GM18870 (cell line): ENCODE results near the gene CCDC88C.

ENCODE experiments used
- ATAC-seq: cut with Tn5 transposase; IDR thresholded peaks from one replicate; pipeline ENCODE4 v1.9.1; 2021; ENCODE audit warnings: moderate library complexity; ENCODE audit not compliant: unreplicated experiment

The CCDC88C gene

DNA sequence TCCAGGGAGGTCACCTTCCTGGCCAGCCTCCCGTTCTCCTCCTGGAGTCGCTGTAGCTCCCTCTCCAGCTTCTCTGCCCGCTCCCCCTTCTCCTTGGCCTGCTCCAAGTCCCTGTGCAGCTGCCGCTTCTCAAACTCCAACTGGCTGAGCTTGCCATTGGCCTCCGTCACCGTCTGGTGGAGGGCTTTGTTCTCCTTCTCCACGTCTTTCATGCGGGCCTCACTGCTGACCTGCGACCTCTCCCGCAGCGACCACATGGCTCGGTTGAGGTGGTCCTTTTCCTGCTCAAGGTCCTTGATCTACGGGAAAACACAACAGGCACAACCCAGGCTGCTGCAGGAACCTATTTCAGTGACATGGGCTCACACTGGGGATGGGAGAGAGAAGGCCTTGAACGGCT, 103.8 kb downstream of the CCDC88C start:
- ATAC-seq, result no peak

GRCh38 chr14:91313154-91313850, 104.3 kb downstream of the CCDC88C start:
- ATAC-seq, result no peak

- ATAC-seq, result no peak
Observed at GRCh38 chr14:91311284-91311662, 106.3 kb downstream of the CCDC88C start.

- ATAC-seq, result no peak
Observed at GRCh38 chr14:91310606-91311283, 106.9 kb downstream of the CCDC88C start.

DNA sequence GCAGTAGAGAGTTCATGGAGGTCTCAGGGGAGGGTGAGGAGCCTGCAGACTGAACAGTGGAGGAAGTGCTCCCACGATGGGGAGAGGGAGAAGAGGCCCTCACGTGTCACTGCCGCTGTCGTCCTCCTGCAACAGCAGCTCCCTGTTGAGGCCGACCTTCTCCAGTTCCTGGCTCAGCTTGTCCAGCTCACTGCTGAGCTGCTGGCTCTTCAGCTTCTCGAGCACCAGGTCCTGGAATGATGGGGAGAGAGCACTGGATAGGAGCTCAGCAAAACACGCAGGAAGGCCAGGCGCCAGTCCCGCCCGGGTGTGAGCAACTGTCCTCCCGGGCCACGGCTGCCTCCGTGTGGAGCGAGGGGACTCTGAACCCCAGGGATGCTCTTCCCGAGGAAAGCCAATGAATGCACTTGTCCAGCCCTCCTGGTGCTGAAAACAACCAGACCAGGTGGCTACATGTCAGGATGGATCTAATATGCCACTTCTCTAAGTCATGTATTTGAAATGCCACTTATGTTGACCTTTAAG, 107.8 kb downstream of the CCDC88C start:
- no peak for ATAC-seq

GRCh38 chr14:91308337-91308736, 109.3 kb downstream of the CCDC88C start:
- no peak for ATAC-seq

DNA sequence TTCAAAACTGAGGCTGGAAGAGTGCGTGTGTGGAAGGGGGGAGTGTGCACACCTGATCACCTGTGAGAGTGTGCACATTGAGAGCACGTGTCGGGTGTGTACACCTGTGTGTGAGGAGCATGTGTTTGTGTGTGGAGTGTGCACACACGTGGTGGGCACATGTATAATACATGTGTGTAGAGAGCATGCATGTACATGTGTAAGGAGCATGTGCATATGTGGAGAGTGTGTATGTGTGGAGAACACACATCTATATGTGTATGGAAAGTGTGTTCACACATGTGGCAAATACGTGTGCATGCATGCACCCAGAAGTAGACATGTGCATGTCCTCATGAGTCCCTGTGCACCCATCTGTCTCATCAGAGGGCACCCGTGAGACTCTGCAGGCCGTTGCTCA, 110.0 kb downstream of the CCDC88C start:
- no peak for ATAC-seq

DNA sequence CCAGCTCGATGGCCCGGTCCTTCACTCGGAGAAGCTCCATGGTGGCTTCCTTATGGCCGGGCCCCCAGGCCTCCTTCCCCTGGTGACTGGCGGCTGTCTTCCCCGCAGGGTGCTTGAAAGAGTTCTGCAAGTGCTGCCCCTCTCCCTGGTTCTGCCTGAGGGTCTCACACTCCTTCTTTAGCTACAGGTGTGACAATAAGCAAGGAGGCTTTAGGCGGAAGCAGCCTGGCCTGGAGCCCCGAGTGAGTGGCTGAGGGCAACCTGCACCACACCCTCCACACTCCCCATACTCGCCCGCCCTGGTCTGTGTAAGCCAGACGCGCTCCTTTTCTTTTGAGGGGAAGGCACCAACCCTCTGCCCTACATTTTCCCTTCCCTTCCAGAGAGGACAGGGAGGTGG, 110.6 kb downstream of the CCDC88C start:
- ATAC-seq, result no peak

- ATAC-seq, result no peak
Observed at GRCh38 chr14:91306547-91306946, 111.1 kb downstream of the CCDC88C start.

GRCh38 chr14:91305650-91306431, 111.8 kb downstream of the CCDC88C start:
- no peak for ATAC-seq

- no peak for ATAC-seq
Observed at GRCh38 chr14:91303924-91304229, 113.7 kb downstream of the CCDC88C start.

- no peak for ATAC-seq
Observed at GRCh38 chr14:91303091-91303923, 114.3 kb downstream of the CCDC88C start.

DNA sequence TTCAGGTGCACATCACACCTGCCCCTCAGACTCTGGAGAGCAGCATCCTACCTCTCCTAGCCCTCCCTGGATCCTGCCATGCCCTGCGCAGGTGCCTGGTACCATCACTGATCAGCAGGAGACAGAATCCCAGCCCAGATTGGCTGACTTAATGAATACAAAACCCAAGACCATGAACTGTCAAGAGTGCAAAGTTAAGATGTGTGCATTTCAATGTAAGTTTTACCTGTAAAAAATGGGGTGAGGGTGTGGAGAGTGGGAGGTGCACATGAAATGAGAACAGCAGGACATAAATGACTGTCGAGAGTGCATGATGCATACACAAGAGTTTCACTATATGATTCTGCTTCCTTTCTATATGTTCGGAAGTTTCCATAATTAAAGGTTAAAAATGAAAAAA, 115.2 kb downstream of the CCDC88C start:
- no peak for ATAC-seq

- no peak for ATAC-seq
Observed at GRCh38 chr14:91300957-91301356, 116.7 kb downstream of the CCDC88C start.

DNA sequence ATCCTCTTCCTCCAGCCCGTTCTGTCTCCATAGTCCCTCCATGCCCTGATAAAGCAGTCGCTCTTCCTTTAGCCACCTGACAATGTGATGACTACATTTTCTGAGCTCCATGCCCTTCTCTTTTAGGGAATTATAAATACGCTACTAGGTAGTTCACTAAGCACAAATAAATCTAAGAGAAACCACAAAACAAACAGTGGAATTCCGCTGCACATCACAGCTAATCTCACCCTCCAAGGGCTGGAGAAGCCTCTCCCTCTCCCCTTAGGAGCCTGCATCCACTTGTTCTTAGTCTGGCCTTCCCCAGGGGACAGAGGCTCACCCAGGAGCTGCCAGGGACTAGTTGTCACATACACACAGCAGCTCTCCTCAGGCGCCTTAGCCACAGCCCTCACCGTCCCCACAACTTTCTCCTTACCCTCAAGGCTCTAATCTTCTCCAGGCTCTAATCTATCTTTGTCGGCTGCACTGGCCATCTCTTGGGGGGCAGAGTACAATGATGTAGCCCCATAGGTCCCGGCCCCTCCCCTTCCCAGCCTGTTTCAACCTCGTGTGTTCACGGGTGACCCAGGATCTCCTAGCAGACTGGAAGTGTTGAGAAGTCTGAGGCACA, 117.2 kb downstream of the CCDC88C start:
- ATAC-seq, result no peak

DNA sequence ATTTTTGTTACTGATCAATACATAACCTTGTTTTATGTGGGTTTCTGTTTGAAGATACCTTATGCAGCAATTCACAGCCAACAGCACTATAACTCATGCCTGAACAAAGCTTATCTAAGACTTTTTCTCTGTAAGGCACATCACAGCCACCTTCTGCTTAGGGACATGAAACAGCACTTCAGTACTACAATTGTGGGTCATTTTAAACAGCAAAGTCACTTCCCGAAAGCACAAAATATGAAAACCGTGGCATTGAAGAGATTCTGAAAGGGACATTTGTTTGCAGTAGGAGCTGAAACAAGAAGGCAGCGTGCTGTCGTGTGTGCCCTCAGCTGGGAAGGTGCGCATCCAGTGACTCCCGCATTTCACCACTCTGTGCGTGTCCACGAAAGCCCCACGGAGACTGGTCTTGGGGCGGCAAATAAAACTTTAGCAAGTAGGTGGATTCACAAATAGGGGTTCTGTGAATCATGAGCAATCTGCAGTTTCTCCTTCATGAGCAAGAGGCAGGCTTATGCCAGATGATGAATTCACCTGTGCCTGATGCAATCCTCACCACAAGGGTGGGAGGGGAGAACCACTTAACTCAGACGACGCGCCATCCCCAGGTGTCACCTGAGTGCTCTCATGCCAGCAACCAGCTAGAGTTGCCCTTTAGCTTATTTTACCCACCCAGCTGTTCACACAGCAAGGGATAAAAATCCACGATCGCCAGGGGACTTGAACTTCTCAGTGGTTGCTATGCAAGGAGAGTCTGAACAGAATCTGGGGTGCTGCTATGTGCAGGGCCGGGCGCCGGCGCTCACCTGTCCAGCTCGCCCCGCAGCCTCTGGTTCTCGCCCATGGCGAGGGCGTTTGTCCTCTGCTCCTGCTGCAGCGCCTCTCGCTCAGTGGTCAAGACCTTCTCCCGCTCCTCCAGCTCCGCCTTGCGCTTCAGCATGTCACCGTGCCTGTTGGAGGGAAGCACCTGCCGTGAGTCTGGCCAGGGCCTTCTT, 118.2 kb downstream of the CCDC88C start:
- no peak for ATAC-seq

DNA sequence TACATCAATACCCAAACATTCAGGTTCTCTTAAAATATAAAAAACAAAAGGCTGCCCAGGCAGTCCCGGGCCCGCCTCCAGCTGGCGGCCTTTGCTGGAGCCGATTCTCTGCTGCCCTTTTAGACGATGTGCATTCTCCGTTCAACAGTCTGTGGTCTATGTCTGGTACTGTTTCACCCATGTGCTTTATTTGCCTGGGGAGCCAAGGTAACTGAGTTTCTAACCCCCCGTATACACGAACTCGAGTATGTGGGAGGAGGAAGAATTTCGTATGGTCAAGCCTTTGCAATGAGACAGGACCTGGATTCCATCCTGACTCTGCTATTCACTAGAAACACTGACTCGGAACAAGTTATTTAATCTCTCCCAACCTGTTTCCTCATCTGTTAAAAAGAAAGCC, 119.0 kb downstream of the CCDC88C start:
- no peak for ATAC-seq

GRCh38 chr14:91297081-91297711, 120.4 kb downstream of the CCDC88C start:
- no peak for ATAC-seq
